IMR-90 (cell line): ENCODE measurements around the gene KLHL12. TPM values are rescaled to one million over a fixed set of nuclear protein-coding genes. Genes with fewer than 3 reads are reported as not detected.

ENCODE experiments used
- ATAC-seq: fragments of 200-7000 bp; cut with Tn5 transposase; 2 replicates; pipeline ENCODE4 v1.9.1; 2020; ENCODE audit warnings: low read depth, mild to moderate bottlenecking, moderate library complexity
- BruUV-seq: library from RNA; stranded (reverse); fragments of 400-500 nt; replicated peaks from 2 replicates; lab custom pipeline; 2021; lab: Mats Ljungman, UMichigan
- CTCF ChIA-PET: fragments of 300-600 bp; formaldehyde crosslinking; extraction: SDS; loops from one replicate; lab custom pipeline; 2021; ENCODE audit warnings: antibody characterized with exemption; lab: Yijun Ruan, JAX
- POLR2A ChIA-PET: fragments of 300-600 bp; sonication (Branson Sonifier 250); formaldehyde crosslinking; loops from one replicate; lab custom pipeline; 2022; ENCODE audit warnings: antibody characterized with exemption; ENCODE audit not compliant: unreplicated experiment; lab: Charles Lee
- DNase-seq: peaks from one replicate; pipeline ENCODE4 v3.0.0; 2013
- H2AFZ ChIP-seq: replicated peaks from 2 replicates; pipeline ENCODE3; 2013; ENCODE audit warnings: low read length, mild to moderate bottlenecking; ENCODE audit not compliant: poor library complexity
- H2AK5ac ChIP-seq: 2 replicates; pipeline ENCODE4 v1.6.1; 2013; ENCODE audit warnings: low read depth, low read length, inconsistent platforms
- H2AK9ac ChIP-seq: replicated peaks from 2 replicates; pipeline ENCODE3; 2013; ENCODE audit warnings: mild to moderate bottlenecking, low read depth, low read length, moderate library complexity; ENCODE audit not compliant: poor library complexity
- H2BK120ac ChIP-seq: 2 replicates; pipeline ENCODE4 v1.6.1; 2013; ENCODE audit warnings: low read depth, low read length, inconsistent platforms
- H2BK15ac ChIP-seq: 3 replicates; pipeline ENCODE4 v1.6.1; 2013; ENCODE audit warnings: low read depth, low read length, inconsistent platforms
- H2BK20ac ChIP-seq: 2 replicates; pipeline ENCODE4 v1.6.1; 2013; ENCODE audit warnings: low read depth, mild to moderate bottlenecking, inconsistent platforms, low read length, moderate library complexity
- H2BK5ac ChIP-seq: 2 replicates; pipeline ENCODE4 v1.6.1; 2013; ENCODE audit warnings: mild to moderate bottlenecking, low read depth, low read length, inconsistent platforms; ENCODE audit not compliant: poor library complexity, severe bottlenecking
- H3K14ac ChIP-seq: replicated peaks from 2 replicates; pipeline ENCODE4 v1.6.1; 2013; ENCODE audit warnings: low read depth, low read length, inconsistent platforms
- H3K18ac ChIP-seq: 2 replicates; pipeline ENCODE4 v1.6.1; 2013; ENCODE audit warnings: low read depth, low read length, control low read depth
- H3K23ac ChIP-seq: 2 replicates; pipeline ENCODE4 v1.6.1; 2013; ENCODE audit warnings: low read depth, low read length, inconsistent platforms
- H3K27ac ChIP-seq: 2 replicates; pipeline ENCODE4 v1.5.1; 2013; ENCODE audit warnings: mild to moderate bottlenecking, control low read depth, low read length; ENCODE audit not compliant: insufficient read depth
- H3K27me3 ChIP-seq: 2 replicates; pipeline ENCODE4 v1.6.1; 2013; ENCODE audit warnings: low read length; ENCODE audit not compliant: control insufficient read depth, insufficient read depth
- H3K36me3 ChIP-seq: 2 replicates; pipeline ENCODE4 v1.6.1; 2013; ENCODE audit warnings: low read length, mixed read lengths; ENCODE audit not compliant: control insufficient read depth, insufficient read depth
- H3K4ac ChIP-seq: 2 replicates; pipeline ENCODE4 v1.6.1; 2013; ENCODE audit warnings: low read depth, low read length, inconsistent platforms
- H3K4me1 ChIP-seq: 2 replicates; pipeline ENCODE4 v1.6.1; 2013; ENCODE audit warnings: low read length, mixed read lengths; ENCODE audit not compliant: control insufficient read depth, insufficient read depth
- H3K4me2 ChIP-seq: 2 replicates; pipeline ENCODE4 v1.6.1; 2013; ENCODE audit warnings: low read depth, mild to moderate bottlenecking, control low read depth, low read length, moderate library complexity
- H3K4me3 ChIP-seq: 2 replicates; pipeline ENCODE4 v1.5.1; 2013; ENCODE audit warnings: low read depth, mild to moderate bottlenecking, control low read depth, low read length, moderate library complexity; ENCODE audit not compliant: insufficient read depth
- H3K56ac ChIP-seq: 2 replicates; pipeline ENCODE4 v1.6.1; 2013; ENCODE audit warnings: low read length, inconsistent platforms; ENCODE audit not compliant: insufficient read depth; ENCODE audit errors: extremely low read depth
- H3K79me1 ChIP-seq, 2 experiments: 2 replicates each; pipeline ENCODE4 v1.6.1; 2013; ENCODE audit warnings: low read length in 2 of 2, inconsistent platforms in 1 of 2, low read depth in 1 of 2
- H3K9ac ChIP-seq: 2 replicates; pipeline ENCODE4 v1.6.1; 2013; ENCODE audit warnings: low read depth, low read length, control low read depth
- H3K9me1 ChIP-seq: 2 replicates; pipeline ENCODE4 v1.6.1; 2013; ENCODE audit warnings: low read length, inconsistent platforms; ENCODE audit not compliant: insufficient read depth
- H3K9me3 ChIP-seq: 2 replicates; pipeline ENCODE4 v1.6.1; 2013; ENCODE audit warnings: low read length; ENCODE audit not compliant: control insufficient read depth, insufficient read depth
- H4K20me1 ChIP-seq: 2 replicates; pipeline ENCODE4 v1.6.1; 2013; ENCODE audit warnings: low read length, inconsistent platforms; ENCODE audit not compliant: insufficient read depth
- H4K5ac ChIP-seq: 2 replicates; pipeline ENCODE4 v1.6.1; 2013; ENCODE audit warnings: mild to moderate bottlenecking, low read depth, low read length, control low read depth
- H4K8ac ChIP-seq, 2 experiments: 2 replicates each; pipeline ENCODE4 v1.6.1; 2013; ENCODE audit warnings: low read depth in 2 of 2, low read length in 2 of 2, control low read depth in 1 of 2, inconsistent platforms in 1 of 2
- H4K91ac ChIP-seq: 2 replicates; pipeline ENCODE4 v1.6.1; 2013; ENCODE audit warnings: low read depth, low read length, inconsistent platforms; ENCODE audit not compliant: insufficient read depth
- CHD1 ChIP-seq: IDR thresholded peaks from 2 replicates; pipeline ENCODE4 v1.6.1; 2012; ENCODE audit warnings: low read depth, low read length, improper control_type of control experiment
- FOS ChIP-seq: fragments of 150-350 bp; IDR thresholded peaks from 2 replicates; pipeline ENCODE4 v1.6.1; 2016; ENCODE audit warnings: low read depth, low read length
- MAZ ChIP-seq: IDR thresholded peaks from 2 replicates; pipeline ENCODE4 v1.6.1; 2012; ENCODE audit warnings: low read depth, mild to moderate bottlenecking, low read length, improper control_type of control experiment, moderate library complexity, borderline replicate concordance
- RAD21 ChIP-seq: IDR thresholded peaks from 2 replicates; pipeline ENCODE4 v1.6.1; 2012; ENCODE audit warnings: low read length, improper control_type of control experiment
- RCOR1 ChIP-seq: IDR thresholded peaks from 2 replicates; pipeline ENCODE4 v1.6.1; 2012; ENCODE audit warnings: mild to moderate bottlenecking, low read length, improper control_type of control experiment; ENCODE audit not compliant: insufficient replicate concordance
- RFX5 ChIP-seq: IDR thresholded peaks from 2 replicates; pipeline ENCODE4 v1.8.0; 2012; ENCODE audit warnings: low read depth, mild to moderate bottlenecking, low read length, moderate library complexity
- WGBS, 2 experiments: methylation state at CpG; one replicate each; pipeline versions ENCODE4 v1.1.5 to v1.1.7; 2013; ENCODE audit warnings: missing lambda C conversion rate in 2 of 2; ENCODE audit not compliant: insufficient read length in 1 of 2; ENCODE audit errors: extremely low coverage in 2 of 2; 5-methylcytosine and 5-hydroxymethylcytosine counted together
- dilution Hi-C: fragments of 300-500 bp; cut with HindIII; formaldehyde crosslinking; loops from one replicate; pipeline ENCODE4 v1.14.3; 2018; ENCODE audit warnings: low sequenced_read_pairs; ENCODE audit not compliant: unreplicated experiment
- in situ Hi-C: fragments of 300-500 bp; cut with MboI; formaldehyde crosslinking; loops from 3 replicates; pipeline ENCODE4 v1.14.3; 2019; ENCODE audit warnings: low sequenced_read_pairs, inconsistent platforms, mixed read lengths
- intact Hi-C: fragments of 100-400 bp; cut with micrococcal nuclease; formaldehyde crosslinking; loops from 2 replicates; pipeline ENCODE4 v1.10.0; 2022
- polyA plus RNA-seq, 3 experiments: library from polyadenylated mRNA; depleted of rRNA; stranded (reverse); fragments of >200 nt; gene quantifications; 2 replicates each; pipeline ENCODE4 v1.2.3, GENCODE V29; 2012; ENCODE audit warnings: low replicate concordance in 1 of 3
- total RNA-seq: library from RNA; depleted of rRNA; stranded (reverse); fragments of >200 nt; gene quantifications from 2 replicates; pipeline ENCODE4 v1.2.3, GENCODE V29; 2012

Gene KLHL12
- total and polyA plus RNA-seq, 2 of the 4 experiments (the other 2 are of a cell fraction): 17.2 to 38.4 TPM

DNA sequence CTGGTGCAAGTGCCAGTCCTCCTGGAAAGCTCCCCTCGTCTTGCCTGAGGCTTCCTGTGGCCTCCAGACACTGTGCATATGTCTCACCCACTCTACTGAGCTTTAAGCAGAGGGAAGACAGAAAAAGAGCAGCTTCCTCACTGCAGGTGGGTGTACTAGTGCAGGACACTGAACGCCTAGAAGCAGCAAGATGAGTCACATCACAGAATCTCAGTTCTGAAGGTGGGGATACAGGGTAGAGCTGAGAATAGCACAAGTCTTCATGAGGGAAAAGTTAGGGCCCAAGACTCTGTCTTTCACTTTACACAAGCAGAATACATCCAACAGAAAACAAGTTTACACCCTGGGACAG lies 78.9 kb downstream of the KLHL12 start:
- H2BK5ac ChIP-seq: no peak overlapping the region
- no peak overlapping the region for H2BK15ac ChIP-seq
- POLR2A ChIA-PET: no interaction called here
- H3K36me3 ChIP-seq: no peaks in the 10 kb centered on the region
- H3K4me1 ChIP-seq: no peaks in the 10 kb centered on the region
- no peak overlapping the region for H4K91ac ChIP-seq
- H3K9me3 ChIP-seq: no peaks in the 10 kb centered on the region
- H2BK20ac ChIP-seq: no peak overlapping the region
- ATAC-seq (no peak), DNase-seq (peak; percentile 8)
- H2BK120ac ChIP-seq: no peak overlapping the region
- WGBS, 2 experiments: no CpG with 5 or more reads among the region's 2 CpGs
- CTCF ChIA-PET: no interaction called here
- no peaks in the 10 kb centered on the region for H3K9me1 ChIP-seq
- no peak overlapping the region for H3K23ac ChIP-seq
- H3K14ac ChIP-seq: no peak overlapping the region
- no peak overlapping the region for H2AK5ac ChIP-seq
- no peak overlapping the region for H4K8ac ChIP-seq
- H3K4ac ChIP-seq: no peak overlapping the region
- H2AFZ ChIP-seq: no peak overlapping the region
- no peaks in the 10 kb centered on the region for H4K20me1 ChIP-seq
- no peak overlapping the region for H3K4me2 ChIP-seq
- no peak overlapping the region for H3K56ac ChIP-seq
- dilution Hi-C loops (no loop called here), intact Hi-C loops (no loop called here), in situ Hi-C loops (no loop called here)
- no peak overlapping the region for H3K27ac ChIP-seq
- BruUV-seq: no TSS peak
- H3K18ac ChIP-seq: no peak overlapping the region
- no peaks in the 10 kb centered on the region for H3K79me1 ChIP-seq
- H3K9ac ChIP-seq: no peak overlapping the region
- H2AK9ac ChIP-seq: no peak overlapping the region
- no peak overlapping the region for H3K4me3 ChIP-seq
- peaks cover 13% of the 10 kb centered on the region for H3K27me3 ChIP-seq
- TF ChIP-seq RFX5: no peak
- no peak for TF ChIP-seq MAZ
- no peak for TF ChIP-seq FOS
- no peak for TF ChIP-seq RAD21
- no peak for TF ChIP-seq RCOR1
- no peak for TF ChIP-seq CHD1
- no peak overlapping the region for H4K5ac ChIP-seq
